ENCODE measurements around the gene ABCA12.

ABCA12 gene

GRCh38 chr2:215036314-215036713 is 102.1 kb downstream of the ABCA12 start:
- DNase-seq: no peak

- DNase-seq: no peak
These were observed 104.3 kb downstream of the ABCA12 start for GRCh38 chr2:215034154-215034553.

GRCh38 chr2:215032153-215032552 is 106.3 kb downstream of the ABCA12 start:
- no peak for DNase-seq

GRCh38 chr2:215031321-215031720 is 107.1 kb downstream of the ABCA12 start:
- no peak for DNase-seq

GRCh38 chr2:215029936-215030335 is 108.5 kb downstream of the ABCA12 start:
- DNase-seq: no peak

DNA sequence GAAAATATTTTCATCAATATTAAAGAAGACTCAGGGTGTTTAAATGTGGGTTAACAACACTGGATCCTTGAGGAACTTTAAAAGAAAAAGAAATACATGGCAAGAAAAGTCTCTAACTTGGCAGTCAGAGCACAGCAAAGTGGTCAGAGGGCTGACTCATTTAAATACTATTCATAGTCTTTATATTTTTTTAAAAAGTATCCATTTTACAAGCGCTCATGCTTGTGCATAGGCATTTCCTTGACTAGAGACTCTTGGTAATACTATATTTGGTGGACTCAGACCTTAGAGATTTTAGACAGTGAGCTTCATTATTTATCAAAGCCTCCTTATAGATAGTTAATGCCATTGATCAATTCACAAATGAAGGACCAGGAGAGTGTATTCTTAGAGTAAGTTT is 110.2 kb downstream of the ABCA12 start:
- DNase-seq: no peak

- DNase-seq: no peak
These were observed 110.6 kb downstream of the ABCA12 start for GRCh38 chr2:215027779-215028178.

- DNase-seq: no peak
These were observed 115.5 kb downstream of the ABCA12 start for GRCh38 chr2:215022910-215023309.

DNA sequence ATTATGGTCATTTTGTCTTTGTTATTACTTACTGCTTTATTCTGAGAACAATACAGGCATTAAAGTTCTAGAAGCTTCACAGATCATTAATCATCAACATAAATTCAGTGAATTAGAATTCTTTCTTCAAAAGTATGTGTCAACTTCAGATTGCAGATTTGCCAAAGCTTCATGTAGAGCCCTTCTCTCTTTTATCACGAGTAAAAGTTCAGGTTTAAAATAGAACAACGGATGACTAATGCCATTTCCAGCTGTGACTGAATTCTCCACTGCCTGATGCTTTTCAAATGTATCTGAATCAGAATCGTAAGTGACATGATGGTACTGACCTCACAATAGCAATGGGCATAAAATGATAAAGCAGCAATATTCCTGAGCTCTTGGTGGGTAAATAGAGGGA is 116.0 kb downstream of the ABCA12 start:
- DNase-seq: no peak

- DNase-seq: peak; percentile 14
These were observed 118.1 kb downstream of the ABCA12 start for GRCh38 chr2:215020283-215020682.

DNA sequence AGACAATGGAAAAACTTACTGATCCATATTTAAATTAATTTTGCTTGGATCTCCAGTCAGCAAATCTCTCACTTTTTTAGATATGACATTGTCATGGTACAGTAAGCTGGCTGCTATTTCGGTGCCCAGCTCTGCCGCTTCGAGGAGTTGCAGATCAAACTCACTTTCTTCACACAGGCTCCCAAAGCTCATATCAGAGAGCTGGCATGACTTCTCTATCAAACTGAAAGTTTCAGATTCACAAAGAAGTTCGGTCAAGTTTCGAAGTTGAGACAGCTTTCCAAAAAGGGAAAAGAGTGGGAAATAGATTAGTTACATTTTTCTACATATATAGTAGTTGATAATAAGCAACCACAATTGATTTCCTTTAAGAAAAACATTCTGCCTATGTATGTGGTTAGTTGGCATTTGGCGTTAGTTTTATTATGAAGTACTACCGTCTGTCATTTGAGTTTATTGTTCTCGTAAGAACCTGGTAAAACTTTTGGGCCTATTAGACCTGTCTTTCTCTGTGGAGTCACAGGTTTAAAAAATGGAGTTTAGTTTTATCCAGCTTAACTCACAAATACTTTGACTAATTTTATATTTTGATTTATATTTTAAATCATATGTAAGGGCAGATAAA is 118.8 kb downstream of the ABCA12 start:
- peak; percentile 3 for DNase-seq

DNA sequence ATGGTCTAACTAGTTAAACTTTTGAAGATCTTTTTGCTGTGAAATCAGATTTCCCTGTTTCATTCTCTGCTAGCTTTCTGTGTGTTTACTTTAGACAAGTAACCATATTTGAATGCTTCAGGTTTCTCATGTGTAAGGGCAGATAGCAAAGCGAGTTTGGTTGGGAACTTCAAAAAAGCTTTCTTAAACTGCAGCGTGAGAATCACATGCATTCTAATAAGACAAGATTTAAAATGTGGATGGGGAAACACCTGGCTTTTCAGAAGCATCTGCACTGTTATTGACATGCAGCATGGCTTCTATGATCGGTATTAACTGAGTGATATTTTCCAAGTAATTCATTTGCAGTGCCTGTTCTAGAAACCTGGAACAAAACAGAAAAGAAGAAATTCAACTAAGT is 119.3 kb downstream of the ABCA12 start:
- no peak for DNase-seq

- no peak for DNase-seq
These were observed 123.0 kb downstream of the ABCA12 start for GRCh38 chr2:215015421-215015820.

DNA sequence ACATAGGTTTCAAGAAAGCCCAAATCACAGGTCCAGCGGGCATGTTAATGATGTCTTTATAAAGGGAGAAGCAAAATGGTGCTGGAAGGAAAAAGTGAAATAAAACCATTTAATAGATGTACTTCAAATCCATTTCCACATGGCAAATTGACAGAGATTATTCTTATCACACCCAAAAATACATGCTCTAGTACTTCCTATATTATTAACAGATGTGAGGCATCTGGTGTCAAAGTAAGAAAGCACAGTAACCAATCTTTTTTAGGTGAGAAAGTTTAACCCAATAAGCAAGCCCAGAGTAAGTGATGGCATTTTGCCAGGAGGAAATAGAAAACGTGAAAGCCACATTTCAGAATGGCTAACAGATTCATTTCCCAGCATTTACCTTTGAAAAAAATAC is 128.0 kb downstream of the ABCA12 start:
- no peak for DNase-seq

DNA sequence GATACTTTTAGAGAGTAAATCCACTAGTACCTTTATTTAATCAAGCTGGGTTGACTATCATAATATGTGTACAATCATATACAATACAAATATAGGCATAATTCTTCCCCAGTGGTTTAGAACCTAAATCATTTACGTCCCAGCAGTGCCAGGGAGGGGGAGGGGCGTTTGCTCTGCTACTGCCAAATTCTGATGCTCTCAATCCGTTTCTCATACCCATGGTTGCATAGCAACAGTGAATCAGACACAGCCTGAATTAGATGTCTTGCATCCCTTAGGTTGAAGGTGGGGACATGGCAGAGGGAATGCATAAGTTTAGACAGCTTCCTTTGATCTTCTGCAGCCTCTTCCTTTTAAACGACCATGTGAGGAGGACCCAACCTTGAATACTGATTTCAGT is 135.4 kb downstream of the ABCA12 start:
- no peak for DNase-seq

DNA sequence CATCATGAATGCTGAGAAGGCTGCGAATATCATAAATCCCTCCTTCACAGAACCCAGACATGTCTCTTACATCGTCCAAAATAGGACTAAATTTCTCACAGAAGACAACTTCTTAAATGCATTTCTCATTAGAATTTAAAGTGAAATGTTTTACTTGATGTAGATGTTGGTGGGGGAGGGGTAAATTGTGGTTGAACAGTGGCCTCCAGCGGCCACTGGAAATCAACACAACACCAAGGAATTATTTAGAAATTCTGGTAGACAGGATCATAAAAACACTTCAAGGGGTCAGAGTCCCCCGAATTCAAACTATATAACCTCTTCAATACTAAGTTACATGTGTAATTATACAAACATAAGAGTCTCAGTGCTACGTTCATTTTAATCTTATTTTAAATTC is 135.9 kb downstream of the ABCA12 start:
- DNase-seq: peak; percentile 10

- DNase-seq: no peak
These were observed 137.7 kb downstream of the ABCA12 start for GRCh38 chr2:215000721-215001120.

DNA sequence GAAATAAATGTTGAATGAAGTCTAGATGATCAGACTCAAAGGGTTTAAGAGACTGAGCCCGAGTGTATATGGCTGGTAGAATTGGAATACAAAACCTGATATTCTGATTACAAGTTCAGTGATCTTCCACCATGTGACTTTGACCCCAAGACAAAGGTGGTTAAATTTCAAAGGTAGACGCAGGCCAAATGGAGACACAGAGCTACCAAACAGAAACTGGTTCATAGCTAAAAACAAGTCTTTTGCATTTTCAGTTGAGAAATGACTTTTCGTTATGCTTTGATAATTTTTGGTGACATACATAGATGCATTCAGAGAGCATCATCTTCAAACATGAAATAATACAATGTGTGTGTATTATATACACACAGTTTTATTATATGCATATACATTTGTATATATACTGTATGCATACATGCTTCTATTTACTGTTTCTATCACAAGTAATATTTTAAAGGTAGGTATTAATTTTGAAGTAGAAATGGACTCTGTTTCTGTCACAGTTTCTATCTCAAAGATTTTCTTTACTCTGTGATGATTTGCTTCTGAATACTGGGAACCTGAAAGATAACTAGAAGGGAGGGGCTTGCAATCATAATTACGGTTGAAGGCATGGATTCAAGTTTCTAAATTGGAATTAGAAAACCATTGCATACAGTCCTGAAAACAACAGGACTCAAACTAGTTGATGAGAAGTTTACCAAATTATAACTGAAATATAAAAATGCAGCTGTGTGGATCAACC is 142.3 kb downstream of the ABCA12 start:
- DNase-seq: no peak

- DNase-seq: no peak
These were observed 143.0 kb downstream of the ABCA12 start for GRCh38 chr2:214995409-214995808.

- DNase-seq: no peak
These were observed 145.5 kb downstream of the ABCA12 start for GRCh38 chr2:214992911-214993310.

DNA sequence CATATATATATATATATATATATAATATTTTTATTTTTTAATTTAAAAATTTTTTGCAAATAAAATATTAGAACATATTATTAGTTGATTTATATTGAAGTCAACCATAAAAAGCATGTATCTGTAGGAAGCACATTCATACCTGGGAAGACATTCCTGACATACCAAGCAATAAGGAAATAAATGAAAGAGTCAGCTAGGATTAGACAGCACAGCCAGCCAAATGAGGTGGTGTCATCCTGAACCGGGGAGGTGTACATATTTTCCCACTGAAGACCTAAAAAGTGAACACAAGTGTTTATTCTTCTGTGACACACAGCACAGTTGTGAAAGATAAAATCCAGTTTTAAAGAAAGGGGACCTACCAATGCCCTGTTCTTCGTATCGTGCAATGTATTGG is 149.2 kb downstream of the ABCA12 start:
- no peak for DNase-seq

DNA sequence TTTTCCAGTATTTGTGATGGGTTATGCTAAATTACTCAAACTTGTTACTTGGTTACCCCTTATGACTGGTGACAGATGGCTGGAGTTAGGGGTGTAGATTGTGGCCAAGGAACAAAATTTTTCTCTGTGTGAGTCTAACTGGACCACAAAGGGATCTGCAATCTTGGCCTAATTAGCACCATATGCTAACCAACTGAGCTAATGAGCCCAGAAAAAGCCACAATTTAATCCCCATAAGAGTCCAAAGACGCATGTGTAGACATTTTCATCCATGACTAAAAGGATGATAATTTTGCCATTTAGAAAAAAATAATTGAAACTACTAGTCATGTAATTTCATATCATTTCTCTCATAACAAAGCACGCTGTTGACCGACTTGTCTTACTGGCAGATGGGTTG is 151.2 kb downstream of the ABCA12 start:
- no peak for DNase-seq

DNA sequence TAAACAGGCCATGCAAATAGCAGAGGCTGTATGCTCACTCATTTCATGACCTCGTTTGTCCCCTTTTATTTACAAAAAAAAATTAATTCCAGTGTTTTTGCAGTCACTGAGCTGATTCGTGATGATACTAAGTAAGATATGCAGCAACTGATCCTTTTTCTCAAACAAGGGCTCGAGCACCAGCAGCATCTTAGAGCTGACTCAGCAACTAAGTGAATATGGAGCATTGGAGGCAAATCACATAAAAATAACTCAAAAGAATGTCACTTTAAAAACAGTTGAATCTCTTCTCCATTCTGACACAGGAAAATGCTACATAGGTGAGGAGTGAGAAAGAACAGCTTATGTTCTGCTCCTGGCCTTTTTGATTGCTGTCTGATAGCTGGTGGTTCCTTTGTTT is 152.8 kb downstream of the ABCA12 start:
- DNase-seq: no peak

GRCh38 chr2:214966420-214966819 is 172.0 kb downstream of the ABCA12 start:
- DNase-seq: no peak

DNA sequence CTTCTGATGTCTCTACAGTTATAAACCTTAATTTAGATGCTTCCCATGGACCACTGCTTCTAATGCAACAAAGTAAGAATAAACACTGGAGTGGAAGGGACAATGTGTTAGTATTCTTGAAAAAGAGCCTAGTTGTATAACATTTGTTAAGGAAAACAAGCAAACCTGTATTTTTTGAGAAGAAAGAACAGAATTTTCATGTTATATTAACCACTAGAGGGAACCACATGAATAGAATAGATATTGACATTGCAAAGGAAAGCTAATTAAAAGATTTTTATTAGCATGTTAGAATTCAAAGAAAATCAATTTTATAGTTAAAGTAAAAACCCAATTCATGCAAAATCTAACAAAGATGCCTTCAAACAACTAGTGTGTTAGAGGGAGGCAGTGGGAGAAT is 177.7 kb downstream of the ABCA12 start:
- DNase-seq: no peak
